Neuronal stem cell (in vitro differentiated cells): ENCODE results near the gene CMIP.

Experiments used
- DNase-seq: peaks from one replicate; pipeline ENCODE4 v3.0.0-alpha.2; 2013; ENCODE audit warnings: low spot score
- H2AFZ ChIP-seq: one replicate; pipeline ENCODE4 v1.6.1; 2013; ENCODE audit warnings: mild to moderate bottlenecking, low read length, inconsistent platforms
- H2AK5ac ChIP-seq: 2 replicates; pipeline ENCODE4 v1.6.1; 2013; ENCODE audit warnings: low read depth, mild to moderate bottlenecking, inconsistent platforms, low read length, moderate library complexity, mixed read lengths
- H2BK120ac ChIP-seq: 2 replicates; pipeline ENCODE4 v1.6.1; 2013; ENCODE audit warnings: low read depth, mild to moderate bottlenecking, inconsistent platforms, low read length, moderate library complexity, mixed read lengths
- H2BK12ac ChIP-seq: one replicate; pipeline ENCODE4 v1.6.1; 2013; ENCODE audit warnings: low read length, inconsistent platforms
- H2BK15ac ChIP-seq: 2 replicates; pipeline ENCODE4 v1.6.1; 2013; ENCODE audit warnings: mild to moderate bottlenecking, low read length, inconsistent platforms, mixed read lengths
- H2BK5ac ChIP-seq: one replicate; pipeline ENCODE4 v1.6.1; 2013; ENCODE audit warnings: inconsistent platforms, mild to moderate bottlenecking, low read length, moderate library complexity
- H3K14ac ChIP-seq: one replicate; pipeline ENCODE4 v1.6.1; 2013; ENCODE audit warnings: low read length, inconsistent platforms
- H3K18ac ChIP-seq: 2 replicates; pipeline ENCODE4 v1.6.1; 2013; ENCODE audit warnings: low read length, inconsistent platforms
- H3K23ac ChIP-seq: 2 replicates; pipeline ENCODE4 v1.6.1; 2013; ENCODE audit warnings: low read depth, mild to moderate bottlenecking, mixed read lengths, low read length, inconsistent platforms; ENCODE audit not compliant: poor library complexity
- H3K27ac ChIP-seq: replicated peaks from 3 replicates; pipeline ENCODE4 v1.5.1; 2013; ENCODE audit warnings: low read length, inconsistent platforms
- H3K27me3 ChIP-seq, 3 experiments: 2 replicates each; pipeline ENCODE4 v1.6.1; 2013; ENCODE audit warnings: low read length in 3 of 3, mild to moderate bottlenecking in 2 of 3, inconsistent platforms in 1 of 3, low read depth in 1 of 3, mixed read lengths in 1 of 3, moderate library complexity in 1 of 3; ENCODE audit not compliant: control insufficient read depth in 3 of 3, insufficient read depth in 3 of 3
- H3K36me3 ChIP-seq, 2 donors: replicated peaks in 1 of 2; 2 replicates each; pipeline ENCODE4 v1.6.1; 2013; ENCODE audit warnings: low read length in 2 of 2; ENCODE audit not compliant: control insufficient read depth in 2 of 2, insufficient read depth in 2 of 2
- H3K4ac ChIP-seq: 2 replicates; pipeline ENCODE4 v1.6.1; 2013; ENCODE audit warnings: inconsistent platforms, mild to moderate bottlenecking, low read length, moderate library complexity
- H3K4me1 ChIP-seq, 2 donors: 1 replicate in 1 of 2; 2 replicates in 1 of 2; pipeline ENCODE4 v1.6.1; 2013; ENCODE audit warnings: low read length in 2 of 2, low read depth in 1 of 2; ENCODE audit not compliant: control insufficient read depth in 2 of 2, insufficient read depth in 1 of 2
- H3K4me2 ChIP-seq: one replicate; pipeline ENCODE4 v1.6.1; 2013; ENCODE audit warnings: mild to moderate bottlenecking, low read length, inconsistent platforms; ENCODE audit not compliant: insufficient read depth, poor library complexity, severe bottlenecking
- H3K4me3 ChIP-seq, 2 donors: 2 replicates each; pipeline ENCODE4 v1.5.1; 2013; ENCODE audit warnings: low read length in 2 of 2, mild to moderate bottlenecking in 2 of 2, inconsistent platforms in 1 of 2, moderate library complexity in 1 of 2
- H3K79me1 ChIP-seq: one replicate; pipeline ENCODE4 v1.6.1; 2013; ENCODE audit warnings: low read depth, mild to moderate bottlenecking, inconsistent platforms, low read length, moderate library complexity
- H3K9ac ChIP-seq: one replicate; pipeline ENCODE4 v1.6.1; 2013; ENCODE audit warnings: mild to moderate bottlenecking, low read depth, low read length, inconsistent platforms; ENCODE audit not compliant: poor library complexity
- H3K9me3 ChIP-seq, 2 donors: replicated peaks in 1 of 2; 2 replicates each; pipeline versions ENCODE3 to v1.6.1; 2013; ENCODE audit warnings: low read length in 2 of 2, mild to moderate bottlenecking in 2 of 2, inconsistent platforms in 1 of 2, low read depth in 1 of 2, mixed read lengths in 1 of 2, moderate library complexity in 1 of 2; ENCODE audit not compliant: control insufficient read depth in 2 of 2, insufficient read depth in 1 of 2
- H4K8ac ChIP-seq: one replicate; pipeline ENCODE4 v1.6.1; 2013; ENCODE audit warnings: low read depth, mild to moderate bottlenecking, inconsistent platforms, low read length, moderate library complexity
- H4K91ac ChIP-seq: one replicate; pipeline ENCODE4 v1.6.1; 2013; ENCODE audit warnings: low read length, low read depth, mild to moderate bottlenecking, inconsistent platforms; ENCODE audit not compliant: poor library complexity
- WGBS, 2 donors: extraction: QIAGEN DNeasy Blood & Tissue Kit; methylation state at CpG; one replicate each; pipeline ENCODE4 v1.1.7; 2013; ENCODE audit warnings: missing lambda C conversion rate in 2 of 2, mixed read lengths in 1 of 2; ENCODE audit not compliant: insufficient read length in 2 of 2, insufficient replicate concordance in 1 of 2; ENCODE audit errors: extremely low coverage in 2 of 2; 5-methylcytosine and 5-hydroxymethylcytosine counted together

CMIP gene

DNA sequence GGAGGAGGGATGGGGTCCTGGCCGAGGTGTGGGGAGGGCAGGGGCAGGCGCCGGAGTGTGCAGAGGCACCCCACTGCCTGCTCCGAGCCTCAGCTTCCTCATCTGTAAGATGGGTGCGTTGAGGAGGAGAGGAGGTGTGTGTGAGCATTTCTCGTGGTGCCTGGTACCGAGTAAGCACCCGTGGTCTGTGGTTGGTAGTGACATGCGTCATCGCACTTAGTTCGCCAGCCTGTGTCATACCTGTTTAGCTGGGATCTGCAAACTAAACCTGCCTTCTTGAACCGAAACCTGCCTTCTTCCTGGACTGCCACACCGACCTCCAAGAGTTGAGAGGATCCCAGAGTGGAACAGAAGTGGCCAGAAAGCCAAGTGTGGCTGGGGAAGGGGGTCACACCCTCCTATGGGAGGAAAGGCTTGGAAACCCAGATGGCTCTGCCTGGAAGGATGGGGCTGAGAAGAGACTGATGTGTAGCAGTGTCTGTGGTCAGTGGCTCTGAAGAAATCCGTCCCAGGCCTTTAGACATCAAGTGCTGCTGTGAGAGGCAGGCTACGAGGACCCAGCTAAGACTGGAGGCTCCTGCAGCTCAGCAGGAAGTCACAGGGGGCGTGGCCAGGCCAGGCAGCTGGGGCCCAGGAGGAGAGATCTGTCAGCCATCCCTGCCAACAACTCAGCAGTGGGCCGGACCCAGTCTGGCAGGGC is 171.9 kb downstream of the CMIP start:
- Histone ChIP-seq H2BK120ac (no peak overlapping the region), H3K9ac (no peak overlapping the region), H3K4me2 (no peak overlapping the region), H3K4ac (no peak overlapping the region), H3K27me3 (no peaks in the 10 kb centered on the region), H2BK15ac (no peak overlapping the region), H3K4me3 (no peak overlapping the region), H3K14ac (no peak overlapping the region), H3K79me1 (peaks cover 11% of the 10 kb centered on the region), H2AK5ac (peak overlapping the region; percentile 11), H4K8ac (no peak overlapping the region), H2BK5ac (peak overlapping the region; percentile 16), H3K36me3 (peaks cover 14 to 25% of the 10 kb centered on the region in 2 donors), H2AFZ (no peak overlapping the region), H3K4me1 (peaks cover 0 to 17% of the 10 kb centered on the region in 2 donors), H3K23ac (peak overlapping the region; percentile 12), H3K9me3 (peaks cover 10 to 15% of the 10 kb centered on the region in 2 donors), H4K91ac (no peak overlapping the region), H3K27ac (no peak overlapping the region), H3K18ac (peak overlapping the region; percentile 22), H2BK12ac (no peak overlapping the region)
- no CpG with 5 or more reads among the region's 17 CpGs for WGBS, 2 donors
- DNase-seq, result no peak

DNA sequence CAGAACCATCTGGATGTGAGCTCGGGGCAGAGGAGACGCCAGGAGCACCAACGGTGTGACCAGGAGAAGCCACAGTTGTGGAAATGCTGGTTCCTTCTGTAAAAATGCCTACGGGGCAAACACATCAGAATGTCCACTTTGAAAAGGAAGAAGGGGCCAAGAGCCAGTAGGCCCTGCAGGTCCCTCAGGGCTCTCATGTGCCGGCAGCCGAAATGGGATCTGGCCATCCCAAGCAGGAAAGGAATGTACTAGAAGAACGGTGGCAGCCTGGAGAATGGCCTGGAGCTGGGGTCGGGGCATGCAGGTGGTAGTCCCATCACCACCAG is 172.4 kb downstream of the CMIP start:
- H3K4ac ChIP-seq, result no peak overlapping the region
- no peak overlapping the region for H2BK120ac ChIP-seq
- no peak overlapping the region for H2AK5ac ChIP-seq
- H3K4me1 ChIP-seq, result peaks cover 0 to 16% of the 10 kb centered on the region in 2 donors
- H3K27me3 ChIP-seq, result no peaks in the 10 kb centered on the region
- no peak overlapping the region for H3K4me3 ChIP-seq
- no peak overlapping the region for H3K9ac ChIP-seq
- no CpG with 5 or more reads among the region's 8 CpGs for WGBS, 2 donors
- H2BK12ac ChIP-seq, result no peak overlapping the region
- H3K14ac ChIP-seq, result no peak overlapping the region
- H3K79me1 ChIP-seq, result peaks cover 11% of the 10 kb centered on the region
- H3K4me2 ChIP-seq, result no peak overlapping the region
- H3K36me3 ChIP-seq, result peaks cover 15 to 26% of the 10 kb centered on the region in 2 donors
- H2BK15ac ChIP-seq, result no peak overlapping the region
- H3K18ac ChIP-seq, result peak overlapping the region; percentile 22
- no peak for DNase-seq
- peak overlapping the region; percentile 16 for H2BK5ac ChIP-seq
- H2AFZ ChIP-seq, result no peak overlapping the region
- H3K23ac ChIP-seq, result peak overlapping the region; percentile 12
- no peak overlapping the region for H4K91ac ChIP-seq
- no peak overlapping the region for H4K8ac ChIP-seq
- peaks cover 10 to 15% of the 10 kb centered on the region in 2 donors for H3K9me3 ChIP-seq
- no peak overlapping the region for H3K27ac ChIP-seq

- peak overlapping the region; percentile 15 for H3K9ac ChIP-seq
- peak overlapping the region; percentile 51 for H3K14ac ChIP-seq
- no peak overlapping the region for H2BK12ac ChIP-seq
- peaks cover 11% of the 10 kb centered on the region for H3K79me1 ChIP-seq
- H2BK5ac ChIP-seq, result no peak overlapping the region
- no peak overlapping the region for H3K27ac ChIP-seq
- no peak overlapping the region for H4K91ac ChIP-seq
- DNase-seq, result no peak
- H4K8ac ChIP-seq, result no peak overlapping the region
- H3K4me1 ChIP-seq, result peaks cover 0 to 13% of the 10 kb centered on the region in 2 donors
- no peak overlapping the region for H2AFZ ChIP-seq
- no peak overlapping the region for H3K4me3 ChIP-seq
- no peak overlapping the region for H3K4ac ChIP-seq
- peaks cover 14 to 29% of the 10 kb centered on the region in 2 donors for H3K36me3 ChIP-seq
- H2AK5ac ChIP-seq, result no peak overlapping the region
- no CpG with 5 or more reads among the region's 6 CpGs for WGBS, 2 donors
- H3K23ac ChIP-seq, result no peak overlapping the region
- H3K27me3 ChIP-seq, result no peaks in the 10 kb centered on the region
- peaks cover 10 to 15% of the 10 kb centered on the region in 2 donors for H3K9me3 ChIP-seq
- no peak overlapping the region for H2BK120ac ChIP-seq
- no peak overlapping the region for H3K4me2 ChIP-seq
- H3K18ac ChIP-seq, result no peak overlapping the region
- H2BK15ac ChIP-seq, result no peak overlapping the region
Measured at GRCh38 chr16:81618187-81618586, 173.6 kb downstream of the CMIP start.

- no peak overlapping the region for H4K8ac ChIP-seq
- H2AK5ac ChIP-seq, result no peak overlapping the region
- H2BK5ac ChIP-seq, result no peak overlapping the region
- H3K9ac ChIP-seq, result peak overlapping the region; percentile 15
- no peak overlapping the region for H4K91ac ChIP-seq
- no peak overlapping the region for H3K4ac ChIP-seq
- no peak overlapping the region for H3K4me3 ChIP-seq
- no peak overlapping the region for H2AFZ ChIP-seq
- peaks cover 11% of the 10 kb centered on the region for H3K79me1 ChIP-seq
- no peak overlapping the region for H3K4me2 ChIP-seq
- no peak overlapping the region for H2BK120ac ChIP-seq
- no peaks in the 10 kb centered on the region for H3K27me3 ChIP-seq
- H3K14ac ChIP-seq, result peak overlapping the region; percentile 51
- H3K27ac ChIP-seq, result no peak overlapping the region
- H2BK15ac ChIP-seq, result no peak overlapping the region
- H3K4me1 ChIP-seq, result peaks cover 0 to 13% of the 10 kb centered on the region in 2 donors
- peaks cover 10 to 15% of the 10 kb centered on the region in 2 donors for H3K9me3 ChIP-seq
- no peak overlapping the region for H3K18ac ChIP-seq
- peaks cover 13 to 29% of the 10 kb centered on the region in 2 donors for H3K36me3 ChIP-seq
- H3K23ac ChIP-seq, result peak overlapping the region; percentile 10
- no peak overlapping the region for H2BK12ac ChIP-seq
- WGBS, 2 donors, result no CpG with 5 or more reads among the region's 11 CpGs
- DNase-seq, result no peak
Measured at GRCh38 chr16:81618661-81619060, 174.1 kb downstream of the CMIP start.
